Glutamatergic neuron (in vitro differentiated cells): ENCODE measurements around the gene MUCL1. TPM values are rescaled to one million over a fixed set of nuclear protein-coding genes. Genes with fewer than 3 reads are reported as not detected.

Experiments
- DNase-seq: peaks from one replicate; pipeline ENCODE4 v3.0.0; 2022
- H3K27ac Mint-ChIP-seq: one replicate; pipeline ENCODE4 v1.8.0; 2020; ENCODE audit warnings: mild to moderate bottlenecking, mixed read lengths, inconsistent platforms; ENCODE audit not compliant: unreplicated experiment
- H3K27me3 Mint-ChIP-seq: one replicate; pipeline ENCODE4 v1.8.0; 2020; ENCODE audit warnings: mild to moderate bottlenecking, moderate library complexity, mixed read lengths, inconsistent platforms; ENCODE audit not compliant: unreplicated experiment
- H3K36me3 Mint-ChIP-seq: one replicate; pipeline ENCODE4 v1.8.0; 2020; ENCODE audit warnings: mild to moderate bottlenecking, mixed read lengths, inconsistent platforms; ENCODE audit not compliant: unreplicated experiment
- H3K4me1 Mint-ChIP-seq: one replicate; pipeline ENCODE4 v1.8.0; 2020; ENCODE audit warnings: mild to moderate bottlenecking, low read depth, mixed read lengths, inconsistent platforms; ENCODE audit not compliant: unreplicated experiment
- H3K4me3 Mint-ChIP-seq: one replicate; pipeline ENCODE4 v1.8.0; 2020; ENCODE audit warnings: mild to moderate bottlenecking, mixed read lengths, inconsistent platforms; ENCODE audit not compliant: unreplicated experiment
- H3K9me3 Mint-ChIP-seq: one replicate; pipeline ENCODE4 v1.8.0; 2020; ENCODE audit warnings: mild to moderate bottlenecking, moderate library complexity, mixed read lengths, inconsistent platforms; ENCODE audit not compliant: unreplicated experiment
- CTCF ChIP-seq: fragments of 200-600 bp; sonication (generic); IDR thresholded peaks from one replicate; pipeline ENCODE4 v1.5.0; 2021; ENCODE audit not compliant: partially characterized antibody, unreplicated experiment
- total RNA-seq: library from RNA; stranded (reverse); fragmentation: NEBNext Ultra II Directional; extraction: Animal tissue kit (Norgen Biotek cat#: 25700); gene quantifications from one replicate; pipeline ENCODE4 v1.2.1, GENCODE V29; 2021; ENCODE audit not compliant: unreplicated experiment

Gene MUCL1
- total RNA-seq, 1 donor from 2014 or later: not detected

DNA sequence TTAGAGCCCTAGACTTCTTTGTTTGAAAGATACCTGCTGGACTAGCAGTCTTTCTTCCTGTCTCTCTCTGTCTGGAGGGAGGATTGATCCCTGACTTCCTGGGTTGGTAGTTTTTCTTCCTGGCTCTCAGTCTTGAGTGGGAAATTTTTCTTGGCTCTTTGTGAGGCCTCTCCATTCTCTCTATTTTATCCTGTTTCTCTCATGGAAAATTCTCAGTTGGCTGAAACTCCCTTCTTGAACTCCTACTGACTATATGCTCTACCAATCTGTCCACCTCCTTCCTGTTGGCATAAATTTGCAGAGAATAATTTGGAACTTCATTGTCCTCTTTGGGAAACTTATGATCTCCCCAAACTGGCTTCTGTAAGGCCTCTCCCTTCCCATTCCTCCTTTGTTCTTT lies 24.1 kb upstream of the MUCL1 start:
- Mint-ChIP-seq H3K36me3 (no peaks in the 10 kb centered on the region), H3K4me1 (no peaks in the 10 kb centered on the region), H3K27ac (no peak overlapping the region), H3K27me3 (peaks cover 6% of the 10 kb centered on the region), H3K4me3 (no peak overlapping the region), H3K9me3 (peaks cover 1% of the 10 kb centered on the region)
- TF ChIP-seq CTCF: no peak
- no peak for DNase-seq

DNA sequence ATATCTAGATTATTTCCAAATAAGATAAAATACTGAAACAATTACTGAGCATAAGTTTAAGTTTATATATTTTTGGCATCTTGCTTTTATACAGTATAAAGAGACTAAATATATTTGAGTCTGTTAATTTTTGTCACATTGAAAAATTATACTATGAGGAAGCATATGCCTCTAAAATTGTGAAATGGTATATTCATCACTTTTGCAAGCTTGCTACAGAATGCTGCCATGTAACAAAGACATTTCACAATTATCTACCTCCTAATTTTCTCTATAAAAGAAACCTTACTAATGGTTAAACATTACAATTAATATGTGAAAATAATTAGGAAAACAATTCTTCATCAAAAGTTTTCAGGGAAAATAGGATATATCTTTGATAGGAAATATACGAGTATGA lies 22.7 kb upstream of the MUCL1 start:
- H3K36me3 Mint-ChIP-seq: no peaks in the 10 kb centered on the region
- no peak overlapping the region for H3K27ac Mint-ChIP-seq
- DNase-seq: no peak
- H3K9me3 Mint-ChIP-seq: no peaks in the 10 kb centered on the region
- H3K27me3 Mint-ChIP-seq: peaks cover 4% of the 10 kb centered on the region
- H3K4me3 Mint-ChIP-seq: no peak overlapping the region
- no peak for TF ChIP-seq CTCF
- H3K4me1 Mint-ChIP-seq: no peaks in the 10 kb centered on the region

DNA sequence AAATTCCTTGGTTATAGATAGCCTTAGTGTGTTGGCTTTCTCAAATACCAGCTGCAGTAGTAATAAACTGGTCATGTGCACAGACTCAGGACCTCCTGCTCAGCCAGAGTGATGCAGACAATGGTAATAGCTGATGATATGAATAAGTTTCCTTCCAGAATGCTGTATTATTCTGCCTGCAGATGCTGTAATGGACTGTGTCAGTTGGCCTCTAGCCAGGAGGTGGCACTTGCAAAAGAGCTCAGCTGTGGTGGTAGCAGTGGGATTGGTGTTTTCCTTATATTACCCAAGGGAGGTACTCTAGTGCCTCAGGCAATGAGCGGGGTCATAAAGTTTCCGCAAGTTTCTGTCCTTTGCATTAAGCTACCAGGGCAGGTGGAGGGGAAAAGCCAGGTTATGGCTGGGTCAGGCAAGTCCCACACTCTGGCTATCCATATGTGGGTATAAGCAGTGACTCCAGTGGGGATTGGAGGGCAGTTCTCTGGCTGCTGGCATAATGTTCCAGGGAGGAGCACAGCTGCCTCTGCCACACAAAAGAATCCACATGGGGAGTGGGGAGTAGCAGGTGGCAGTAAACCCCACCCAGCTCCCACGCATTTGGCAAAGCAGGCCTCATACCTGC lies 14.0 kb upstream of the MUCL1 start:
- H3K4me3 Mint-ChIP-seq: no peak overlapping the region
- no peak for TF ChIP-seq CTCF
- H3K27ac Mint-ChIP-seq: no peak overlapping the region
- no peaks in the 10 kb centered on the region for H3K27me3 Mint-ChIP-seq
- peaks cover 2% of the 10 kb centered on the region for H3K9me3 Mint-ChIP-seq
- no peaks in the 10 kb centered on the region for H3K4me1 Mint-ChIP-seq
- DNase-seq: no peak
- H3K36me3 Mint-ChIP-seq: peaks cover 11% of the 10 kb centered on the region

- DNase-seq: no peak
- Mint-ChIP-seq H3K36me3 (no peaks in the 10 kb centered on the region), H3K27ac (no peak overlapping the region), H3K9me3 (peaks cover 2% of the 10 kb centered on the region), H3K4me1 (no peaks in the 10 kb centered on the region), H3K4me3 (no peak overlapping the region), H3K27me3 (no peaks in the 10 kb centered on the region)
- TF ChIP-seq CTCF: no peak
These were observed 3.1 kb downstream of the MUCL1 start for GRCh38 chr12:54857406-54857805.

GRCh38 chr12:54858562-54858961 lies 4.2 kb downstream of the MUCL1 start:
- DNase-seq: no peak
- no peak overlapping the region for H3K27ac Mint-ChIP-seq
- no peaks in the 10 kb centered on the region for H3K36me3 Mint-ChIP-seq
- no peaks in the 10 kb centered on the region for H3K4me1 Mint-ChIP-seq
- no peak for TF ChIP-seq CTCF
- H3K9me3 Mint-ChIP-seq: no peaks in the 10 kb centered on the region
- no peak overlapping the region for H3K4me3 Mint-ChIP-seq
- no peaks in the 10 kb centered on the region for H3K27me3 Mint-ChIP-seq
